OCI-LY7 (cell line): ENCODE measurements around the gene GGTLC1. TPM values are rescaled to one million over a fixed set of nuclear protein-coding genes. Genes with fewer than 3 reads are reported as not detected.
"Not testable (repeated sequence)": the region's sequence is repeated elsewhere in the genome, so short reads cannot be mapped to it uniquely, and the experiment has no call there.

Experiments
- BruUV-seq: library from RNA; stranded (reverse); fragments of 400-500 nt; replicated peaks from 2 replicates; lab custom pipeline; 2021; lab: Mats Ljungman, UMichigan
- CTCF ChIA-PET: fragments of 300-600 bp; sonication (Branson Sonifier 250); formaldehyde crosslinking; loops from one replicate; lab custom pipeline; 2022; ENCODE audit warnings: antibody characterized with exemption; ENCODE audit not compliant: unreplicated experiment; lab: Charles Lee
- POLR2A ChIA-PET: fragments of 300-600 bp; sonication (Branson Sonifier 250); formaldehyde crosslinking; loops from one replicate; lab custom pipeline; 2022; ENCODE audit warnings: antibody characterized with exemption; lab: Charles Lee
- DNase-seq: peaks from one replicate; pipeline ENCODE4 v3.0.0-alpha.2; 2015; ENCODE audit warnings: low spot score
- H2AFZ ChIP-seq: fragments of 200-600 bp; sonication (generic), shearing (Covaris generic); 2 replicates; pipeline ENCODE4 v1.6.1; 2014; ENCODE audit warnings: mild to moderate bottlenecking, antibody characterized with exemption, low read length, moderate library complexity
- H3K27ac ChIP-seq: fragments of 200-600 bp; sonication (generic); 2 replicates; pipeline ENCODE4 v1.5.1; 2014; ENCODE audit warnings: mixed run types, low read depth, mild to moderate bottlenecking, moderate library complexity, low read length, inconsistent platforms; ENCODE audit not compliant: poor library complexity, severe bottlenecking
- H3K36me3 ChIP-seq: fragments of 200-600 bp; sonication (generic); 2 replicates; pipeline ENCODE4 v1.6.1; 2014; ENCODE audit warnings: mild to moderate bottlenecking, antibody characterized with exemption, low read length, moderate library complexity, mixed read lengths; ENCODE audit not compliant: insufficient read depth
- H3K4me1 ChIP-seq: fragments of 200-600 bp; sonication (generic); 2 replicates; pipeline ENCODE4 v1.5.1; 2014; ENCODE audit warnings: mild to moderate bottlenecking, low read length; ENCODE audit not compliant: insufficient read depth, poor library complexity, severe bottlenecking
- H3K4me2 ChIP-seq: fragments of 200-600 bp; sonication (generic); 2 replicates; pipeline ENCODE4 v1.6.1; 2014; ENCODE audit warnings: mild to moderate bottlenecking, low read length
- H3K4me3 ChIP-seq: fragments of 200-600 bp; sonication (generic); 2 replicates; pipeline ENCODE4 v1.5.1; 2014; ENCODE audit warnings: mild to moderate bottlenecking, low read depth, low read length; ENCODE audit not compliant: poor library complexity, severe bottlenecking
- H3K79me2 ChIP-seq: fragments of 200-600 bp; sonication (generic); 2 replicates; pipeline ENCODE4 v1.6.1; 2016; ENCODE audit warnings: low read depth, mild to moderate bottlenecking, low read length, moderate library complexity, mixed read lengths; ENCODE audit not compliant: insufficient read depth
- H3K9me2 ChIP-seq: fragments of 200-600 bp; sonication (generic); 2 replicates; pipeline ENCODE4 v1.6.1; 2016; ENCODE audit warnings: mild to moderate bottlenecking, low read length, mixed read lengths; ENCODE audit not compliant: insufficient read depth
- H3K9me3 ChIP-seq: fragments of 200-600 bp; sonication (generic); 2 replicates; pipeline ENCODE4 v1.6.1; 2014; ENCODE audit warnings: mild to moderate bottlenecking, mixed run types, low read length, mixed read lengths
- H4K20me1 ChIP-seq: fragments of 200-600 bp; sonication (generic); 2 replicates; pipeline ENCODE4 v1.6.1; 2014; ENCODE audit warnings: mild to moderate bottlenecking, antibody characterized with exemption, low read length, moderate library complexity, mixed read lengths; ENCODE audit not compliant: insufficient read depth
- intact Hi-C: fragments of 100-400 bp; cut with micrococcal nuclease; formaldehyde crosslinking; loops from one replicate; pipeline ENCODE4 v1.10.0; 2022; ENCODE audit not compliant: unreplicated experiment
- total RNA-seq, 2 experiments: library from RNA; depleted of rRNA in 1 of 2; stranded (reverse); fragments of >200 nt in 1 of 2; shearing (Covaris generic) in 1 of 2; gene quantifications; 2 replicates each; pipeline ENCODE4 v1.2.3, GENCODE V29; 2014 to 2022
- TF ChIP-seq, protein P1 (sequence below): fragments of 200-600 bp; sonication (generic); conservative IDR thresholded peaks from 2 replicates; pipeline ENCODE4 v1.5.1; 2014; ENCODE audit warnings: mild to moderate bottlenecking, antibody characterized with exemption, low read length, moderate library complexity, mixed read lengths

The GGTLC1 gene
- total RNA-seq, 2 experiments from 2014 or later: not detected

DNA sequence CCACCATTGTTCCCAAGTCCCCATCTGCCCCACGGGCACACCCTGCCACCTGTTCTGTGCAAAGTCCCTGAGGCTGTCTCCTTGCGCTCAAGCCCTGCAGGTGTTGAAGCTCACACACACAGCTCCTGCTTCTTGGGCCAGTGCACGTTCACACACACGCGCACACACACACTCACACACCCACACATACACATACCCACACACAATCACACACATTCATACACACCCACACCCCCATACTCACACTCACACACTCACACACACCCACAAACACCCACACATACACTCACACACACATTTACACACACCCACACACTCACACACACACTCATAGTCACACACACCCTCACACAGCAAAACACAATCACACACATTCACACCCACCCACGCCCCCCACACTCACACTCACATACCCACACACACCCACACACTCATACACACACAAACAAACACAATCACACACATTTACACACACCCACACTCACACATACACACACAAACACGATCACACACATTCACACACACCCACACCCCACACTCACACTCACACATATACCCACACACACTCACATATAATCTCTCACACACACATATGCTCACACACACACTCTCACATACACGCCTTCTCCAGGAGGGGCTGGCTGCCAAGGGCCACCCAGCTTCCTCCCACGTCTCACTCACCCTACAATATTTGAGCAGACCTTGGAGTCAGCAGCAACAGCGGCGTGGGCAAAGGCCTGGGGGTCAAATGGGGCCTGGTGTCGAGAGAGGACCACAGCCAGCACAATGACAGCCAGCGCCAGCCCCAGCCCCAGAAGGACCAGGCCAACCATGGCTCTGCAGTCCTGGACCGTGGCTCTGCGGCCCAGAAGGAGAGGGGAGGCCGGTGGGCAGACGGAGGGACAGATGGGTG, 8.4 kb downstream of the GGTLC1 start:
- DNase-seq, CTCF ChIA-PET, H2AFZ ChIP-seq, H3K9me3 ChIP-seq, H4K20me1 ChIP-seq, H3K4me2 ChIP-seq, H3K27ac ChIP-seq, H3K79me2 ChIP-seq, POLR2A ChIA-PET, H3K9me2 ChIP-seq, H3K4me1 ChIP-seq, BruUV-seq, H3K36me3 ChIP-seq, intact Hi-C loops, H3K4me3 ChIP-seq: not testable (repeated sequence)

DNA sequence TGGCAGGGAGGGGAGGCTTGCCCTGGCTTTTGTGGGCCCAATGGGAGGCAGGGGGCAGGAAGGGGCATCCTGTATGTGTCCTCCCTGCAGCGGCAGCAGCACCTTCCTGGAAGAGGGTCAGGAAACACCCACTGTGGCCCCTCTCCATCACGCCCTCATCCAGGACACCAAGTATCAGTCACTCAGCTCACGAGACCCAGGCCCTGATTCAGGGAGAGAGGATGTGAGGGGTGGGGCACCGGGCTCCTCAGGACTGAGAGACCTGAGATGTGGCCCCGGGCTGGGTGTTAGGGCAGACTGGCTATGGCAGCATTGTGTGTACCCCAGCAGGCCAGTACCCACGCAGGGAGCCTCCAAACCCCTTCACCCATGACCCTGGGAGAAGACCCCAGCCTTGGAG, 9.2 kb downstream of the GGTLC1 start:
- CTCF ChIA-PET: not testable (repeated sequence)

DNA sequence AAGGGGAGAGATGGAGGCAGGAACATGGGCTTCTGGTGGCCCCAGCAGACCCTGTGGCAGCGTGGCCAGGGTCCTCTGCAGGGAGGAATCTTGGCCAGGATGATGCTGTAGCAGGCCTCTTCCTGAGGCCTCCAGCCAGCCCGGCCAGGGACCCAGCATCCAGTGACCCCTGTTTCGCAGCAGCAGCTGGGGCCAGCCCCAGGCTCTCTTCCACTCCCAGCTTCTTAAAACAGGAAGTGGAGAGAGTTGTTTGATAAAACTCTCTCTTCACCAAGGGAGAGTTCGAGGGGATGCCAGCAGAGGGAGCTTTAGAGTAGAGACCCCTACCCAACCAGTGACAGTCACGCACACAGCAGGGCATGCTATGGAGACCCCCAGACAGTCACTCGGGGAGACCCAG, 10.1 kb downstream of the GGTLC1 start:
- H3K9me3 ChIP-seq, intact Hi-C loops, BruUV-seq, H3K36me3 ChIP-seq, H3K9me2 ChIP-seq, H3K4me3 ChIP-seq, H3K4me2 ChIP-seq, H3K27ac ChIP-seq, H4K20me1 ChIP-seq, H3K4me1 ChIP-seq, H3K79me2 ChIP-seq: not testable (repeated sequence)
- POLR2A ChIA-PET: interaction anchor here (0.7 kb wide), 1 partner anchor 40 kb away, joined by 3 read pairs; no protein-coding TSS in a partner anchor
- peak; percentile 33 for DNase-seq
- H2AFZ ChIP-seq: 0 out of 2 replicates have a peak overlapping the region, but pooled peaks have one; percentile 36
- CTCF ChIA-PET: interaction anchor here (0.8 kb wide), 1 partner anchor 54 kb away, joined by 3 read pairs; no protein-coding TSS in a partner anchor
- TF ChIP-seq, protein P1, sequence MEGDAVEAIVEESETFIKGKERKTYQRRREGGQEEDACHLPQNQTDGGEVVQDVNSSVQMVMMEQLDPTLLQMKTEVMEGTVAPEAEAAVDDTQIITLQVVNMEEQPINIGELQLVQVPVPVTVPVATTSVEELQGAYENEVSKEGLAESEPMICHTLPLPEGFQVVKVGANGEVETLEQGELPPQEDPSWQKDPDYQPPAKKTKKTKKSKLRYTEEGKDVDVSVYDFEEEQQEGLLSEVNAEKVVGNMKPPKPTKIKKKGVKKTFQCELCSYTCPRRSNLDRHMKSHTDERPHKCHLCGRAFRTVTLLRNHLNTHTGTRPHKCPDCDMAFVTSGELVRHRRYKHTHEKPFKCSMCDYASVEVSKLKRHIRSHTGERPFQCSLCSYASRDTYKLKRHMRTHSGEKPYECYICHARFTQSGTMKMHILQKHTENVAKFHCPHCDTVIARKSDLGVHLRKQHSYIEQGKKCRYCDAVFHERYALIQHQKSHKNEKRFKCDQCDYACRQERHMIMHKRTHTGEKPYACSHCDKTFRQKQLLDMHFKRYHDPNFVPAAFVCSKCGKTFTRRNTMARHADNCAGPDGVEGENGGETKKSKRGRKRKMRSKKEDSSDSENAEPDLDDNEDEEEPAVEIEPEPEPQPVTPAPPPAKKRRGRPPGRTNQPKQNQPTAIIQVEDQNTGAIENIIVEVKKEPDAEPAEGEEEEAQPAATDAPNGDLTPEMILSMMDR: peak; percentile 46; the same call in 1 of the 2 replicates

More for the DNA sequence above, 9.2 kb downstream of the GGTLC1 start:
- POLR2A ChIA-PET, H3K27ac ChIP-seq, DNase-seq, H3K4me3 ChIP-seq, H4K20me1 ChIP-seq, H3K9me2 ChIP-seq, H3K4me2 ChIP-seq, intact Hi-C loops, H3K4me1 ChIP-seq, H3K79me2 ChIP-seq, H2AFZ ChIP-seq, H3K36me3 ChIP-seq, BruUV-seq, H3K9me3 ChIP-seq: not testable (repeated sequence)
